IMR-90 (cell line): ENCODE measurements around the gene GOLGA6L2. TPM values are rescaled to one million over a fixed set of nuclear protein-coding genes. Genes with fewer than 3 reads are reported as not detected.

ENCODE experiments used
- ATAC-seq: fragments of 200-7000 bp; cut with Tn5 transposase; 2 replicates; pipeline ENCODE4 v1.9.1; 2020; ENCODE audit warnings: low read depth, mild to moderate bottlenecking, moderate library complexity
- BruUV-seq: library from RNA; stranded (reverse); fragments of 400-500 nt; replicated peaks from 2 replicates; lab custom pipeline; 2021; lab: Mats Ljungman, UMichigan
- CTCF ChIA-PET: fragments of 300-600 bp; formaldehyde crosslinking; extraction: SDS; loops from one replicate; lab custom pipeline; 2021; ENCODE audit warnings: antibody characterized with exemption; lab: Yijun Ruan, JAX
- POLR2A ChIA-PET: fragments of 300-600 bp; sonication (Branson Sonifier 250); formaldehyde crosslinking; loops from one replicate; lab custom pipeline; 2022; ENCODE audit warnings: antibody characterized with exemption; ENCODE audit not compliant: unreplicated experiment; lab: Charles Lee
- DNase-seq: peaks from one replicate; pipeline ENCODE4 v3.0.0; 2013
- H2AFZ ChIP-seq: replicated peaks from 2 replicates; pipeline ENCODE3; 2013; ENCODE audit warnings: low read length, mild to moderate bottlenecking; ENCODE audit not compliant: poor library complexity
- H2AK5ac ChIP-seq: 2 replicates; pipeline ENCODE4 v1.6.1; 2013; ENCODE audit warnings: low read depth, low read length, inconsistent platforms
- H2AK9ac ChIP-seq: replicated peaks from 2 replicates; pipeline ENCODE3; 2013; ENCODE audit warnings: mild to moderate bottlenecking, low read depth, low read length, moderate library complexity; ENCODE audit not compliant: poor library complexity
- H2BK120ac ChIP-seq: 2 replicates; pipeline ENCODE4 v1.6.1; 2013; ENCODE audit warnings: low read depth, low read length, inconsistent platforms
- H2BK15ac ChIP-seq: 3 replicates; pipeline ENCODE4 v1.6.1; 2013; ENCODE audit warnings: low read depth, low read length, inconsistent platforms
- H2BK20ac ChIP-seq: 2 replicates; pipeline ENCODE4 v1.6.1; 2013; ENCODE audit warnings: low read depth, mild to moderate bottlenecking, inconsistent platforms, low read length, moderate library complexity
- H2BK5ac ChIP-seq: 2 replicates; pipeline ENCODE4 v1.6.1; 2013; ENCODE audit warnings: mild to moderate bottlenecking, low read depth, low read length, inconsistent platforms; ENCODE audit not compliant: poor library complexity, severe bottlenecking
- H3K14ac ChIP-seq: replicated peaks from 2 replicates; pipeline ENCODE4 v1.6.1; 2013; ENCODE audit warnings: low read depth, low read length, inconsistent platforms
- H3K18ac ChIP-seq: 2 replicates; pipeline ENCODE4 v1.6.1; 2013; ENCODE audit warnings: low read depth, low read length, control low read depth
- H3K23ac ChIP-seq: 2 replicates; pipeline ENCODE4 v1.6.1; 2013; ENCODE audit warnings: low read depth, low read length, inconsistent platforms
- H3K27ac ChIP-seq: 2 replicates; pipeline ENCODE4 v1.5.1; 2013; ENCODE audit warnings: mild to moderate bottlenecking, control low read depth, low read length; ENCODE audit not compliant: insufficient read depth
- H3K27me3 ChIP-seq: 2 replicates; pipeline ENCODE4 v1.6.1; 2013; ENCODE audit warnings: low read length; ENCODE audit not compliant: control insufficient read depth, insufficient read depth
- H3K36me3 ChIP-seq: 2 replicates; pipeline ENCODE4 v1.6.1; 2013; ENCODE audit warnings: low read length, mixed read lengths; ENCODE audit not compliant: control insufficient read depth, insufficient read depth
- H3K4ac ChIP-seq: 2 replicates; pipeline ENCODE4 v1.6.1; 2013; ENCODE audit warnings: low read depth, low read length, inconsistent platforms
- H3K4me1 ChIP-seq: 2 replicates; pipeline ENCODE4 v1.6.1; 2013; ENCODE audit warnings: low read length, mixed read lengths; ENCODE audit not compliant: control insufficient read depth, insufficient read depth
- H3K4me2 ChIP-seq: 2 replicates; pipeline ENCODE4 v1.6.1; 2013; ENCODE audit warnings: low read depth, mild to moderate bottlenecking, control low read depth, low read length, moderate library complexity
- H3K4me3 ChIP-seq: 2 replicates; pipeline ENCODE4 v1.5.1; 2013; ENCODE audit warnings: low read depth, mild to moderate bottlenecking, control low read depth, low read length, moderate library complexity; ENCODE audit not compliant: insufficient read depth
- H3K56ac ChIP-seq: 2 replicates; pipeline ENCODE4 v1.6.1; 2013; ENCODE audit warnings: low read length, inconsistent platforms; ENCODE audit not compliant: insufficient read depth; ENCODE audit errors: extremely low read depth
- H3K79me1 ChIP-seq, 2 experiments: 2 replicates each; pipeline ENCODE4 v1.6.1; 2013; ENCODE audit warnings: low read length in 2 of 2, inconsistent platforms in 1 of 2, low read depth in 1 of 2
- H3K9ac ChIP-seq: 2 replicates; pipeline ENCODE4 v1.6.1; 2013; ENCODE audit warnings: low read depth, low read length, control low read depth
- H3K9me1 ChIP-seq: 2 replicates; pipeline ENCODE4 v1.6.1; 2013; ENCODE audit warnings: low read length, inconsistent platforms; ENCODE audit not compliant: insufficient read depth
- H3K9me3 ChIP-seq: 2 replicates; pipeline ENCODE4 v1.6.1; 2013; ENCODE audit warnings: low read length; ENCODE audit not compliant: control insufficient read depth, insufficient read depth
- H4K20me1 ChIP-seq: 2 replicates; pipeline ENCODE4 v1.6.1; 2013; ENCODE audit warnings: low read length, inconsistent platforms; ENCODE audit not compliant: insufficient read depth
- H4K5ac ChIP-seq: 2 replicates; pipeline ENCODE4 v1.6.1; 2013; ENCODE audit warnings: mild to moderate bottlenecking, low read depth, low read length, control low read depth
- H4K8ac ChIP-seq, 2 experiments: 2 replicates each; pipeline ENCODE4 v1.6.1; 2013; ENCODE audit warnings: low read depth in 2 of 2, low read length in 2 of 2, control low read depth in 1 of 2, inconsistent platforms in 1 of 2
- H4K91ac ChIP-seq: 2 replicates; pipeline ENCODE4 v1.6.1; 2013; ENCODE audit warnings: low read depth, low read length, inconsistent platforms; ENCODE audit not compliant: insufficient read depth
- BHLHE40 ChIP-seq: fragments of 150-350 bp; IDR thresholded peaks from 2 replicates; pipeline ENCODE4 v1.6.1; 2016; ENCODE audit warnings: mild to moderate bottlenecking, low read depth, low read length
- MAFK ChIP-seq: IDR thresholded peaks from 2 replicates; pipeline ENCODE4 v1.6.1; 2012; ENCODE audit warnings: low read depth, low read length, improper control_type of control experiment
- RFX5 ChIP-seq: IDR thresholded peaks from 2 replicates; pipeline ENCODE4 v1.8.0; 2012; ENCODE audit warnings: low read depth, mild to moderate bottlenecking, low read length, moderate library complexity
- SMC3 ChIP-seq: fragments of 150-350 bp; IDR thresholded peaks from 2 replicates; pipeline ENCODE4 v1.6.1; 2016; ENCODE audit warnings: low read depth, mild to moderate bottlenecking, antibody characterized with exemption, low read length, moderate library complexity
- WGBS, 2 experiments: methylation state at CpG; one replicate each; pipeline versions ENCODE4 v1.1.5 to v1.1.7; 2013; ENCODE audit warnings: missing lambda C conversion rate in 2 of 2; ENCODE audit not compliant: insufficient read length in 1 of 2; ENCODE audit errors: extremely low coverage in 2 of 2; 5-methylcytosine and 5-hydroxymethylcytosine counted together
- dilution Hi-C: fragments of 300-500 bp; cut with HindIII; formaldehyde crosslinking; loops from one replicate; pipeline ENCODE4 v1.14.3; 2018; ENCODE audit warnings: low sequenced_read_pairs; ENCODE audit not compliant: unreplicated experiment
- in situ Hi-C: fragments of 300-500 bp; cut with MboI; formaldehyde crosslinking; loops from 3 replicates; pipeline ENCODE4 v1.14.3; 2019; ENCODE audit warnings: low sequenced_read_pairs, inconsistent platforms, mixed read lengths
- intact Hi-C: fragments of 100-400 bp; cut with micrococcal nuclease; formaldehyde crosslinking; loops from 2 replicates; pipeline ENCODE4 v1.10.0; 2022
- polyA plus RNA-seq, 3 experiments: library from polyadenylated mRNA; depleted of rRNA; stranded (reverse); fragments of >200 nt; gene quantifications; 2 replicates each; pipeline ENCODE4 v1.2.3, GENCODE V29; 2012; ENCODE audit warnings: low replicate concordance in 1 of 3
- total RNA-seq: library from RNA; depleted of rRNA; stranded (reverse); fragments of >200 nt; gene quantifications from 2 replicates; pipeline ENCODE4 v1.2.3, GENCODE V29; 2012
- TF ChIP-seq, protein P1 (sequence below): fragments of 150-350 bp; IDR thresholded peaks from 2 replicates; pipeline ENCODE4 v1.6.1; 2016; ENCODE audit warnings: low read depth, mild to moderate bottlenecking, low read length, moderate library complexity, borderline replicate concordance
- TF ChIP-seq, protein P2 (sequence below): conservative IDR thresholded peaks from 2 replicates; pipeline ENCODE4 v1.5.1; 2012; ENCODE audit warnings: mild to moderate bottlenecking, low read depth, low read length, improper control_type of control experiment
- TF ChIP-seq, protein P3 (sequence below): fragments of 150-350 bp; IDR thresholded peaks from 2 replicates; pipeline ENCODE4 v1.6.1; 2017; ENCODE audit warnings: mild to moderate bottlenecking, antibody characterized with exemption, low read length, low read depth

The GOLGA6L2 gene
- total and polyA plus RNA-seq, 2 of the 4 experiments (the other 2 are of a cell fraction), result not detected

DNA sequence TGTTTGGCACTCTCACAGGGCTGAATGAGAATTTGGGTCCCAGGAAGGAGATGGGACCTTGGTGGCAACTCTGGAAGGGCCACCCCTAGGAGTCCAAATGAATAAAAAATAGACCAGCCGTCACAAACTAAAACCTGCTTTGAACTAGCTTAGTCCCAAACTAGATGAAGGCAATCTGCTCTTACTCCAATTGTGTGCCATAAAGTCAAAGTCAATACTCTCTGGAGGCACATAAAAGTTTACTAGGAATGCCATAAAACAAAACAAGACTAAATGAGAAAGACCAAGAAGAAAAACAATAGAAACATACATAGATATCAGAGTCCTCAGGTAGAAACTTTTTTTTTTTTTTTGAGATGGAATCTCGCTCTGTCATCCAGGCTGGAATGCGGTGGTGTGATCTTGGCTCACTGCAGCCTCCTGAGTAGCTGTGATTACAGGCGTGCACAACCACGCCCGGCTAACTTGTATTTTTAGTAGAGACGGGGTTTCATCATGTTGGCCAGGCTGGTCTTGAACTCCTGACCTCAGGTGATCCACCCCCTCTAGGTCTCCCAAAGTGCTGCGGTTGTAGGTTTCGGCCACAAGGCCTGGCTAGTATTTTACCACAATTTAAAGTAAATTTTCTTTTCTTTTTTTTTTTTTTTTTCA, 8.1 kb downstream of the GOLGA6L2 start:
- H3K23ac ChIP-seq, result no peak overlapping the region
- H4K8ac ChIP-seq, result no peak overlapping the region
- no peaks in the 10 kb centered on the region for H4K20me1 ChIP-seq
- H3K4ac ChIP-seq, result no peak overlapping the region
- TF ChIP-seq MAFK (no peak), BHLHE40 (no peak), RFX5 (no peak), SMC3 (no peak)
- TF ChIP-seq, protein P1, sequence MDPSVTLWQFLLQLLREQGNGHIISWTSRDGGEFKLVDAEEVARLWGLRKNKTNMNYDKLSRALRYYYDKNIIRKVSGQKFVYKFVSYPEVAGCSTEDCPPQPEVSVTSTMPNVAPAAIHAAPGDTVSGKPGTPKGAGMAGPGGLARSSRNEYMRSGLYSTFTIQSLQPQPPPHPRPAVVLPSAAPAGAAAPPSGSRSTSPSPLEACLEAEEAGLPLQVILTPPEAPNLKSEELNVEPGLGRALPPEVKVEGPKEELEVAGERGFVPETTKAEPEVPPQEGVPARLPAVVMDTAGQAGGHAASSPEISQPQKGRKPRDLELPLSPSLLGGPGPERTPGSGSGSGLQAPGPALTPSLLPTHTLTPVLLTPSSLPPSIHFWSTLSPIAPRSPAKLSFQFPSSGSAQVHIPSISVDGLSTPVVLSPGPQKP, result no peak
- TF ChIP-seq, protein P2, sequence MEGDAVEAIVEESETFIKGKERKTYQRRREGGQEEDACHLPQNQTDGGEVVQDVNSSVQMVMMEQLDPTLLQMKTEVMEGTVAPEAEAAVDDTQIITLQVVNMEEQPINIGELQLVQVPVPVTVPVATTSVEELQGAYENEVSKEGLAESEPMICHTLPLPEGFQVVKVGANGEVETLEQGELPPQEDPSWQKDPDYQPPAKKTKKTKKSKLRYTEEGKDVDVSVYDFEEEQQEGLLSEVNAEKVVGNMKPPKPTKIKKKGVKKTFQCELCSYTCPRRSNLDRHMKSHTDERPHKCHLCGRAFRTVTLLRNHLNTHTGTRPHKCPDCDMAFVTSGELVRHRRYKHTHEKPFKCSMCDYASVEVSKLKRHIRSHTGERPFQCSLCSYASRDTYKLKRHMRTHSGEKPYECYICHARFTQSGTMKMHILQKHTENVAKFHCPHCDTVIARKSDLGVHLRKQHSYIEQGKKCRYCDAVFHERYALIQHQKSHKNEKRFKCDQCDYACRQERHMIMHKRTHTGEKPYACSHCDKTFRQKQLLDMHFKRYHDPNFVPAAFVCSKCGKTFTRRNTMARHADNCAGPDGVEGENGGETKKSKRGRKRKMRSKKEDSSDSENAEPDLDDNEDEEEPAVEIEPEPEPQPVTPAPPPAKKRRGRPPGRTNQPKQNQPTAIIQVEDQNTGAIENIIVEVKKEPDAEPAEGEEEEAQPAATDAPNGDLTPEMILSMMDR, result no peak
- TF ChIP-seq, protein P3, sequence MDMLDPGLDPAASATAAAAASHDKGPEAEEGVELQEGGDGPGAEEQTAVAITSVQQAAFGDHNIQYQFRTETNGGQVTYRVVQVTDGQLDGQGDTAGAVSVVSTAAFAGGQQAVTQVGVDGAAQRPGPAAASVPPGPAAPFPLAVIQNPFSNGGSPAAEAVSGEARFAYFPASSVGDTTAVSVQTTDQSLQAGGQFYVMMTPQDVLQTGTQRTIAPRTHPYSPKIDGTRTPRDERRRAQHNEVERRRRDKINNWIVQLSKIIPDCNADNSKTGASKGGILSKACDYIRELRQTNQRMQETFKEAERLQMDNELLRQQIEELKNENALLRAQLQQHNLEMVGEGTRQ, result no peak
- no peak overlapping the region for H4K91ac ChIP-seq
- no peaks in the 10 kb centered on the region for H3K79me1 ChIP-seq
- no peak overlapping the region for H4K5ac ChIP-seq
- ChIA-PET POLR2A (no interaction called here), CTCF (no interaction called here)
- no CpG with 5 or more reads among the region's 9 CpGs for WGBS, 2 experiments
- no peak overlapping the region for H2AFZ ChIP-seq
- no peak overlapping the region for H2BK15ac ChIP-seq
- no peaks in the 10 kb centered on the region for H3K9me1 ChIP-seq
- H3K18ac ChIP-seq, result no peak overlapping the region
- H3K4me2 ChIP-seq, result no peak overlapping the region
- DNase-seq, result no peak
- no peak overlapping the region for H2BK5ac ChIP-seq
- H3K9me3 ChIP-seq, result peaks cover 8% of the 10 kb centered on the region; the same call in 1 of the 2 replicates
- H3K4me3 ChIP-seq, result no peak overlapping the region
- H3K27ac ChIP-seq, result no peak overlapping the region
- no peaks in the 10 kb centered on the region for H3K27me3 ChIP-seq
- H3K9ac ChIP-seq, result no peak overlapping the region
- dilution Hi-C loops, result no loop called here
- no TSS peak for BruUV-seq
- no peak overlapping the region for H2AK9ac ChIP-seq
- no peak overlapping the region for H2AK5ac ChIP-seq
- no peak overlapping the region for H2BK120ac ChIP-seq
- intact Hi-C loops, result no loop called here
- H3K56ac ChIP-seq, result no peak overlapping the region
- no peaks in the 10 kb centered on the region for H3K36me3 ChIP-seq
- no peaks in the 10 kb centered on the region for H3K4me1 ChIP-seq
- H2BK20ac ChIP-seq, result no peak overlapping the region
- in situ Hi-C loops, result no loop called here
- H3K14ac ChIP-seq, result no peak overlapping the region
- no peak for ATAC-seq
